ENCODE data around the gene USHBP1. TPM values are rescaled to one million over a fixed set of nuclear protein-coding genes. Genes with fewer than 3 reads are reported as not detected.

The USHBP1 gene
- total RNA-seq, 2 donors from 2014 or later = 4.3 to 6.6 TPM

DNA sequence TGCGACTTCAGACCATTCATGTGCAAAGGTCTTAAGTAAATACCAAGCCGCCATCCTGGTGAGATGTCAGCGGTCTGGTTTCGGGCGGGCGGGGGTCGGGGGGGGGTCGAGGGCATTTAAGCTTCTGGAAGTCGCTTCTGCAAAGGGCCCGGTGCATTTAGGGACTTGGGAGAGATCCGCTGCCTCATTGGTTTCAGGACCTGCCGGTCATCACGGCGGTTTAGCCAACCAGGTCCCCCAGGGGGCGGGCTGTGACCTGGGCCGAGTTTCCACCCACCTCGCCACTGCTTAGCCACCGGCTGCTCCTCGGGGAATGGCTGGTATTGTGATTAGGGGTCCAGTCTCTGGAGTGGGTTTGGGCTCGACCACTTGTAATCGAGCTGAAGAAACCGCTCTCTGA lies 24.9 kb upstream of the USHBP1 start:
- Histone ChIP-seq H3K4me3 (peak overlapping the region in 1 of 2 donors; percentile 25), H3K36me3 (no peaks in the 10 kb centered on the region), H3K9me3 (no peaks in the 10 kb centered on the region), H3K27me3 (no peaks in the 10 kb centered on the region), H3K4me1 (peaks cover 0 to 17% of the 10 kb centered on the region in 2 donors), H3K27ac (no peak overlapping the region)
- DNase-seq (ENCODE audit: low spot score) = no peak
- TF ChIP-seq, protein P1, sequence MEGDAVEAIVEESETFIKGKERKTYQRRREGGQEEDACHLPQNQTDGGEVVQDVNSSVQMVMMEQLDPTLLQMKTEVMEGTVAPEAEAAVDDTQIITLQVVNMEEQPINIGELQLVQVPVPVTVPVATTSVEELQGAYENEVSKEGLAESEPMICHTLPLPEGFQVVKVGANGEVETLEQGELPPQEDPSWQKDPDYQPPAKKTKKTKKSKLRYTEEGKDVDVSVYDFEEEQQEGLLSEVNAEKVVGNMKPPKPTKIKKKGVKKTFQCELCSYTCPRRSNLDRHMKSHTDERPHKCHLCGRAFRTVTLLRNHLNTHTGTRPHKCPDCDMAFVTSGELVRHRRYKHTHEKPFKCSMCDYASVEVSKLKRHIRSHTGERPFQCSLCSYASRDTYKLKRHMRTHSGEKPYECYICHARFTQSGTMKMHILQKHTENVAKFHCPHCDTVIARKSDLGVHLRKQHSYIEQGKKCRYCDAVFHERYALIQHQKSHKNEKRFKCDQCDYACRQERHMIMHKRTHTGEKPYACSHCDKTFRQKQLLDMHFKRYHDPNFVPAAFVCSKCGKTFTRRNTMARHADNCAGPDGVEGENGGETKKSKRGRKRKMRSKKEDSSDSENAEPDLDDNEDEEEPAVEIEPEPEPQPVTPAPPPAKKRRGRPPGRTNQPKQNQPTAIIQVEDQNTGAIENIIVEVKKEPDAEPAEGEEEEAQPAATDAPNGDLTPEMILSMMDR (IDR thresholded peaks at IDR 0.05) = peak in 1 of 2 donors; percentile 26

DNA sequence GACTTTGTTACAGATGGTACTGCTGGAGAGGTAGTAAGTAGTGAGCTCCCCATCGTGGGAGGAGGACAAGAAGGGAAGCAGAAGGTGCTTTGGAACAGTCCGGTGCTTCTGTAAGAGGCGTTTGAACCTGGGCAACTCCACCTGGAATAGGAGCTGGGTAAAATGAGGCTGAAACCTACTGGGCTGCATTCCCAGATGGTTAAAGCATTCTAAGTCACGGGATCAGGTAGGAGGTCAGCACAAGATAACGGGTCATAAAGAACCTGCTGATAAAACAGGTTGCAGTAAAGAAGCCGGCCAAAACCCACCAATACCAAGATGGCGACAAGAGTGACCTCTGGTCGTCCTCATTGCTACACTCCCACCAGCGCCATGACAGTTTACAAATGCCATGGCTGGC lies 22.2 kb upstream of the USHBP1 start:
- Histone ChIP-seq H3K9me3 (no peaks in the 10 kb centered on the region), H3K4me1 (peaks cover 0 to 18% of the 10 kb centered on the region in 2 donors), H3K4me3 (no peak overlapping the region), H3K36me3 (no peaks in the 10 kb centered on the region), H3K27me3 (peaks cover 2 to 6% of the 10 kb centered on the region in 2 donors), H3K27ac (no peak overlapping the region)
- TF ChIP-seq, protein P1 (IDR thresholded peaks at IDR 0.05) = no peak
- DNase-seq (ENCODE audit: low spot score) = no peak

DNA sequence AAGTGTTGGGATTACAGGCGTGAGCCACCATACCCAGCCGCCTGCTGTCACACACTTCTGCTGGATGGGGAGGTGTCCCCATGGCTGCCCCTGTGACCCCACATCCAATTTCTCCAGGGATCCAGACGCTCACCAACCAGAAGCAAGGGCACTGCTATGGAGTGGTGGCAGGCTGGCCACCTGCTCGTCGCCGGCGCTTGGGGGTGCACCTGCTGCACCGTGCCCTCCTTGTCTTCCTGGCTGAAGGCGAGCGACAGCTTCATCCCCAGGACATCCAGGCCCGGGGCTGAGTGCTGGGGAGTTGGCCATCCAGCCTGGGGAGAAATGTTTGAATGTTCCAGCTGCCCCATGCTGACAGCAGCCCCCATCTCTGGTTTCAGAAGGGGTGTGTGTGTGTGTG lies 21.7 kb upstream of the USHBP1 start:
- Histone ChIP-seq H3K27me3 (peaks cover 6 to 7% of the 10 kb centered on the region in 2 donors), H3K9me3 (no peaks in the 10 kb centered on the region), H3K4me3 (no peak overlapping the region), H3K4me1 (peaks cover 0 to 23% of the 10 kb centered on the region in 2 donors), H3K36me3 (no peaks in the 10 kb centered on the region), H3K27ac (no peak overlapping the region)
- DNase-seq (ENCODE audit: low spot score) = no peak
- TF ChIP-seq, protein P1 (IDR thresholded peaks at IDR 0.05) = no peak

DNA sequence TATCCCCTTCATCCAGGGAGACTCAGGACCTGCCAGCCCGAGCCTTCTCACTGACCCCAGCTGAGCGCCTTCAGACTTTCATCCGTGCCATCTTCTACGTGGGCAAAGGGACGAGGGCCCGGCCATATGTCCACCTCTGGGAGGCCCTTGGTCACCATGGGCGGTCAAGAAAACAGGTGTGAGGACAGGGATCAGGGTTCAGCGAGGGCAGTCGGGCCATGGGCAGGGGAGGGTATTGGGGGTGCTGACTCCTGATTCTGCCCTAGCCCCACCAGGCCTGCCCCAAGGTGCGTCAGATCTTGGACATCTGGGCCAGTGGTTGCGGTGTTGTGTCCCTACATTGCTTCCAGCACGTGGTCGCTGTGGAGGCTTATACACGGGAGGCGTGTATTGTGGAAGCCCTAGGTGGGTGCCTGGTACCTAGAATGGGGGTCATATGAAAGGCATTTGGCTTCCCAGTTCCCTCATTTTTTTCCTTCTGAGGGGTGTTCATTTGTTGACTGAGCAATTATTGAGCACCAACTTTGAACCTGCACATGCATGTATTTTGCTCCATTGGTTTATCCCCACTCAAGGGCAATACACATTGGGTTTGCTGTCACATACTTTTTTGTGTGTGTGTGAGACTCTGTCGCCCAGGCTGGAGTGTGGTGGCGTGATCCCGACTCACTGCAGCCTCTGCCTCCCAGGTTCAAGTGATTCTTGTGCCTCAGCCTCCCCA lies 21.0 kb upstream of the USHBP1 start:
- no peak for DNase-seq (ENCODE audit: low spot score)

DNA sequence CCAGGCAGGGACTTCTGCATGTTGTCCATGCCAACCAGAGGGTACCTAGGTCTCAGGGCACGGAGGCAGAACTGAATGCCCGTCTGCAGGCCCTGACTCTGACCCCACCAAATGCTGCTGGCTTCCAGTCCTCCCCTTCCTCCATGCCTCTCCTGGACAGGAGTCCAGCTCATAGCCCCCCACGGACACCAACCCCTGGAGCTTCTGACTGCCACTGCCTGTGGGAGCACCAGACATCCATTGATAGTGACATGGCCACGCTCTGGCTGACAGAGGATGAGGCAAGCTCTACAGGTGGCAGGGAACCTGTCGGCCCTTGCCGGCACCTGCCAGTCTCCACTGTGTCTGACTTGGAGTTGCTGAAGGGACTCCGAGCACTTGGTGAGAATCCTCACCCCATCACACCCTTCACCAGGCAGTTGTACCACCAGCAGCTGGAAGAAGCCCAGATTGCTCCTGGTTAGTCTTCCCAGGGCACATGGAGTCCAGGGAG lies 19.0 kb upstream of the USHBP1 start:
- H3K27me3 ChIP-seq = peaks cover 6 to 8% of the 10 kb centered on the region in 2 donors
- DNase-seq (ENCODE audit: low spot score) = no peak
- peaks cover 0 to 17% of the 10 kb centered on the region in 2 donors for H3K4me1 ChIP-seq
- TF ChIP-seq, protein P1 (IDR thresholded peaks at IDR 0.05) = no peak
- H3K9me3 ChIP-seq = no peaks in the 10 kb centered on the region
- H3K36me3 ChIP-seq = peaks cover 5% of the 10 kb centered on the region
- H3K4me3 ChIP-seq = no peak overlapping the region
- no peak overlapping the region for H3K27ac ChIP-seq

More for the DNA sequence above, 21.0 kb upstream of the USHBP1 start:
- Histone ChIP-seq H3K4me3 (no peak overlapping the region), H3K27ac (no peak overlapping the region), H3K27me3 (peaks cover 6 to 8% of the 10 kb centered on the region in 2 donors), H3K9me3 (no peaks in the 10 kb centered on the region), H3K4me1 (peaks cover 0 to 24% of the 10 kb centered on the region in 2 donors), H3K36me3 (no peaks in the 10 kb centered on the region)
- TF ChIP-seq, protein P1 (IDR thresholded peaks at IDR 0.05) = no peak
